Inferior parietal cortex (tissue), 1 donor: Measurements from ENCODE around the gene ULK1.

ENCODE experiments used
- DNase-seq: peaks from one replicate; pipeline ENCODE4 v3.0.0-alpha.2; 2016; ENCODE audit errors: extremely low spot score

The ULK1 gene

DNA sequence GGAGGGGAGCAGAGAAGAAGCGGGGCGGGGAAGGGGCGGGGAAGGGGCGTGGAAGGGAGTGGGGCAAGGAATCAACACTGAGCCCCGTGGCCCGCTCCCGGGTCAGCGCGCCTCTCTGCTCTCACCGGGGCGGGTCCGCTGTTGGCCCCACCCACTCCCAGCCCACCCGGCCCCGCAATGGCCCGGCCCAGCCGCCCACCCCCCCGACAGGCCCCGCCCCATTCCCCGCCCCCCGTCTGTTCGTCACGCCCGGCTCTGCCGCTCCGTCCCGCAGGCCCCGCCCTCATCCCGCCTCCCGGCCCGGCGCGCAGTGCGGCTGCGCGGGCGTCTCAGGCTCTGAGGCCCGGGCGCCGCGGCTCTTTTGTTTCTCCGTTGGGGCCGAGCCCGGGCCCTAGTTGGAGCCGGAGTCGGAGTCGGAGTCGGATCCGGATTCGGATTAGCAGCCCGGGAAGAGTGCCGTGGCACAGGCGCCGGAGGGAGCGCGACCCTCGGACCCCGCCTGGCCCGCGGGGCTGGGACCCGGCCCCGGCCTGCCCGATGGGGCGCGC, at the start of gene ULK1:
Gene ULK1, plus strand, starts transcription at position 310 of the 548 bp plus-strand sequence. CDS start 380 bp downstream, outside the sequence.
- peak; percentile 91 for DNase-seq

- no peak for DNase-seq
Measured at GRCh38 chr12:131844656-131845055, 49.8 kb upstream of the ULK1 start.

GRCh38 chr12:131845121-131845520, 49.3 kb upstream of the ULK1 start:
- no peak for DNase-seq

DNA sequence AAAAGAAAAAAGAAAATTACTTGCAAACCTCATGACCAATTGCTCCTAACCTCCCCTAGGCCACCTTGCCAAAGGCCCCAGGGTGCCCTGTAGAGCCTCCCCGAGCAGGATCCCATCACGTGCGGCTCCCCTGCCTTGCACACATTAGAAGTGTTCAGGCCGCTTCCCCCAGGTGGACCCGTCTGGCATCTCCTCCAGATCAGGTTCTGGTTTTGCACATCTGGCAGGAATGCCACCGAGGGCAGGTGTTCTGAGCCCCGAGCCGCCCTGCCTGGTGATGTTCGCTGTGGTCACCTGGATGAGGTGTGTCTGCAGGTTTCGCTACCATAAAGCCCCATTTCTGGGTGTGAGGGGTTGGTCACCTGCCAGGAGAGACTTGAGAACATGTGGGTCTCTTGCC, 47.0 kb upstream of the ULK1 start:
- DNase-seq, result no peak

DNA sequence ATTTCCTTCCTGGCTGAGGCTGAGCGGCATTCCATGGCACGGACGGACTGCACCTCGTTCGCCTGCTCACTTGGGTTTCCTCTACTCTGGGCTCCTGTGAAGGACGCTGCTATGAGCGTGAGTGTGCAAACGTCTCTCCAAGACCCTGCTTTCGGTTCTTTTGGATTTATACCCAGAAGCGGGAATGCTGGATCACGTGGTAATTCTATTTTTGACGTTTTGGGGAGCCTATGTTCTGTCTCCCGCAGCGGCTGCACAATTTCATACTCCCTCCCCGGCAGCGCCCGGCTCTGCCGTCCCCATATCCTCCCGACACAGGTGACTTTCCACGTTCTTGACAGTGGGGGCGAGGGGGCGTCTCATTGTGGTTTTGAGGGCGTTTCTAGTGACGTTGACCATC, 45.7 kb upstream of the ULK1 start:
- no peak for DNase-seq

- no peak for DNase-seq
Measured at GRCh38 chr12:131849700-131850553, 44.5 kb upstream of the ULK1 start.

DNA sequence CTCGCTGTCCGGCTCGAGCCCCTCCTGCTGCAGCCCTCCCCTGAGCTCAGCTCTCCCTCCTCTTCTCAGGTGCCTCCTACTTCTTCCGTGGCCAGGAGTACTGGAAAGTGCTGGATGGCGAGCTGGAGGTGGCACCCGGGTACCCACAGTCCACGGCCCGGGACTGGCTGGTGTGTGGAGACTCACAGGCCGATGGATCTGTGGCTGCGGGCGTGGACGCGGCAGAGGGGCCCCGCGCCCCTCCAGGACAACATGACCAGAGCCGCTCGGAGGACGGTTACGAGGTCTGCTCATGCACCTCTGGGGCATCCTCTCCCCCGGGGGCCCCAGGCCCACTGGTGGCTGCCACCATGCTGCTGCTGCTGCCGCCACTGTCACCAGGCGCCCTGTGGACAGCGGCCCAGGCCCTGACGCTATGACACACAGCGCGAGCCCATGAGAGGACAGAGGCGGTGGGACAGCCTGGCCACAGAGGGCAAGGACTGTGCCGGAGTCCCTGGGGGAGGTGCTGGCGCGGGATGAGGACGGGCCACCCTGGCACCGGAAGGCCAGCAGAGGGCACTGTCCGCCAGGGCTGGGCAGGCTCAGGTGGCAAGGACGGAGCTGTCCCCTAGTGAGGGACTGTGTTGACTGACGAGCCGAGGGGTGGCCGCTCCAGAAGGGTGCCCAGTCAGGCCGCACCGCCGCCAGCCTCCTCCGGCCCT, 43.4 kb upstream of the ULK1 start:
- no peak for DNase-seq

GRCh38 chr12:131851741-131852550, 42.5 kb upstream of the ULK1 start:
- DNase-seq, result no peak

DNA sequence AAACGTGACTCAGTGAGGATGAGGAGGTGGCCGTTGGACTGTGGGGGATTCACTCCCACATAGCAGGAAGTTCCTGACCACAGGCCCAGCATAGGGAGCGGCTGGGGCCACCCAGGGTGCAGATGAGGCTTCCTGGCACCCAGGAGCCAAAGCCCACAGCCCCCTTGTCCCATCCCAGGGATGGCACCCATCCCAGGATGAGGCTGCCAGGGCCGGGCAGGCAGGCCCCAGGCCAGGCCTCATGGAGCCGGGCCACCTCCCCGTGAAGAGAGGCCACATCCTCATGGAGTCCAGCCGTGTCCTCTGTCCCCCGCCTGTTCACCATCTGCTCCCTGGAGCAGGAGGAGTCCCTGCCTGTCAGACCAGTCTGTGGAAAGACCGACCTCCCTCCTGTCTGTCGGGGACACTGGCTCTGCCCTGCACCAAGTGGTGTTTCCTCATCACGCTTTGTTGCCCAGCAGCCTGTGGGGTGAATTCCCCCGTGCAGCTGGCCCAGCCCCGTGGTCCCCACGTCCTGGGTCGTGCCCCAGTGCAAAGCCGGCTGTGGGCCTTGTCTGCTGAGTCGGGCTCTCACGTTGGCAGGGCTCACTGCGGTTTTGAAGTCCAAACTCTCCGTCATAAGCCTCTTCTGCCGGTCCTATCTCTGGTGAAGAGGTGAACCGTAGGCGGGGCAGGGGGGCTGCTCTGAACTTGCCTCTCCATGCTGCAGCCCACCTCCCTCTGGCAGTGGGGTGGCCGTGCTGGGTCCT, 41.7 kb upstream of the ULK1 start:
- no peak for DNase-seq

DNA sequence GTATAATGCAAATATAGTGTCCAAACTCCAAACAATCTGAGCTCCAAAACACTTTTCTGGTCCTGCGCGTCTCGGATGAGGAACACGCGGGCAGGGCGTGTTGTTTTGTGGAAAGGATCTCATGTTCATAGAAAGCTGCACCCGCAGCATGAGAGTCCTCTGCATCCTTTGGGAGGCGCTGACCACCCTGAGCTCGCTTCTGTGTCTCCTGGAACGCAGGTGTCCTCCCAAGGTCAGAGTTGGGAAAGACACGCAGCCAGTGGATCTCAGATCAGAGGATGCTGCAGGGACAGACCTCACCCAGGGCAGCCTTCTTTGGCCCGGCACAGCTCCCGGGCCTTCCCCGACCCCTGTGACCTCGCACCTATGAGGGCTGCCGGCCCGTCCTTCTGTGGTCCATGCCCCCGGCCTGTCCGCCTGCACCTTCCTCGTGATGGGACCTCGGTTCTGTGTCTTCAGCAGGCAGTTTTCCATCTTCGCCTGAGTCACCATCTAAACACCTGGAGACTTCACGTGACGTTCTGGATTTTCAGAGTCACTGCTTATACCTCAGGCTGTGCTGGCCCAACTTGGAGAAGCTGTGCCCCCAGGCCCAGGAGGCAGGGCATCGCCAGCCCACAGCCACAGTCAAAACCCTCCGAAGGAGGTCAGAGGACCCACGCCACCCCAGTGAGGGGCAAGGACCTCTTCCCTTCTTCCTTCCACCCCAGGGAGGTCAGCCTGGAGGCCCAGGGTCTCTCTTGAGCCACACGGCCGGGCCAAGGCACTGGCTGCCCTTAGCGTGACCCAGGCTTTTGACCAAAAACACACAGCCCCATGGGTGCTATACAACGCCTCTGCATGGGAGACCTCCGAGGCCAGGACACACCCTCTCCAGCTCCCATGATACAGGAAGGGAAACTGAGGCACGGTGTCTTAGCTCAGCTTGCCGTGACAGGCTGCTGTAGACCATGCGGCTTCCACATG, 40.3 kb upstream of the ULK1 start:
- no peak for DNase-seq

DNA sequence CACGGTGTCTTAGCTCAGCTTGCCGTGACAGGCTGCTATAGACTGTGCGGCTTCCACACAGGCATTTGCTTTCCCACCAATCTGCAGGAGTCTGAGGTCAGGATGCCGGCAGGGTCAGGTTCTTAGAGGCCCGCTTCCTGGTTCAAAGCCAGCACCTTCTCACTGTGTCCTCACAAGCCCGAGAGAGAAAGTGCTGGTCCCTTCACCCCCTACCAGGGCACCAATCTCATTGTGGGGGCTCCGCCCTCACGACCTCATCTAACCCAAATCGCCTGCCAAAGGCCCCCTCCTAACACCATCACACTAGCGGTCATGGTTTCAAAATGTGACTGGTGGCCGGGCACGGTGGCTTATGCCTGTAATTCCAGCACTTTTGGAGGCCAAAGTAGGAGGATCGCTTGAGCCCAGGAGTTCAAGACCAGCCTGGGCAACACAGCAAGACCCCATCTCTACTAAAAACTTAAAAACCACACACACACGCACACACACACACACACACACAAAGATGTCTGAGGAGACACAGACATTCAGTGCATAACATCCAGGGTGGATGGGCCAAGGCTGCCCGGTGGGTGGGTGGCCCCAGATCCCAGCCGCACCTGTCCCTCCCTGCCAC, 39.5 kb upstream of the ULK1 start:
- no peak for DNase-seq

DNA sequence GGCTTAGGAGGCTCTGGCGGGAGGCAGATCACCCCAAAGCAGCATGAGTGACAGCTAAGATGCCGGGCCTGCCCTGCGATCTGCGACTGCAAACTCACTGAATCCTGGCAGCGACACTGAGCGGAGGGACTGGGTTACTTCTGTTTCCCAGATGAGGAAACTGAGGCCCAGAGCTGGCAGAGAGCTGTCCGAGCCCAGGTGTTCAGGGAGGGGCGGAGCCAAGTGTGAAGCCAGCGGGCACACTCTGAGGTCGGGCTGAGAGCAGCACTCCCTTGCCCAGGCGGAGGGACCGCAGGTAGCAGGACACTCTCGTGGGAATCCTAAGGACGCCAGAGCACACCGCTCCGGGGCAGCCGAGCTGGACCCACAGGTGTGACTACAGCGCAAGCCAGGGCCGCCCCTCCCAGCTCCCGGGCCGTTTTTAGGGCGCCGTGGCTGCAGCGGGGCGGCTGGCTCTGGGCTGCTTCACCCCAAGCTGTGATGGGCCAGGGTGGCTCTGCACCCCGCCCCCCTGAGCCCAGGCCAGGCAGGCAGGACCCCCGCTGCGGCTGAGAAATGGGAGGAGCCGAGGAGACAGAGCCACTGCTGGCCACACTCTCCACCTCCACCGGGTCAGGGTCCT, 38.8 kb upstream of the ULK1 start:
- DNase-seq, result no peak

- no peak for DNase-seq
Measured at GRCh38 chr12:131856366-131857097, 37.9 kb upstream of the ULK1 start.

DNA sequence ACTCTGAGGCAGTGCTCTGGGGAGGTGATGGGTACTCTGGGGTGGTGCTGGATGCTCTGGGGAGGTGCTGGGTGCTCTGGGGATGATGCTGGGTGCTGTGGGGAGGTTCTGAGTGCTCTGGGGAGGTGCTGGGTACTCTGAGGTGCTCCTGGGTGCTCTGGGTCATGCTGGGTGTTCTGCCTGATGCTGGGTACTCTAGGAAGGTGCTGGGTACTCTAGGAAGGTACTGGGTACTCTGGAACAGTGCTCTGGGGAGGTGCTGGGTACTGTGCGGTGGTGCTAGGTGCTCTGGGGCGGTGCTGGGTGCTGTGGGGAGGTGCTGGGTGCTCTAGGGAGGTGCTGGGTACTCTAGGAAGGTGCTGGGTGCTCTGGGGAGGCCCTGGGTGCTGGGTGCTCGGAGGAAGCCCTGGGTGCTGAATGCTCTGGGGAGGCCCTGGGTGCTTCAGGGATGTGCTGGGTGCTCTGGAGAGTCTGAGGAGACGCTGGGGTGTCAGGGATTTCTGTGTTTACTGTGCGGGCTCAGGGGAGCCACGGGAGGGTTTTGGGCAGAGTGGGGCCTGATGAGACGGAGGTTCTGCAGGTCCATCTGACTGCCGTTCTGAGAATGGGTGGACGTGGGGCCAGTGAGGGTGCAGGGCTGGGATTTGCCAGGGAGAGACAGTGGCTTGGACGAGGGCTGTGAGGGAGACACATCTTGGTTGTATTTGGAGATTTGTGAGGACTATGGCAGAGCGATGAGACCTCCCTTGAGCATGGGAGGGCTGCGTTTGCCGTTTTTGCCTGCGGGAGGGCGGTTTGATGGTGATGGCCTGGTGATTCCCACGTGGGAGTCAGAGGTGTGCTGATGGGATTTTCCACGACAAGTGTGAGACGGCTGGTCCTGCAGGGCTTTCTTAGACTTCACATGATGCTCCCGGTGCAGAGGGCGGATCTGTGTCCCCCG, 36.2 kb upstream of the ULK1 start:
- no peak for DNase-seq

DNA sequence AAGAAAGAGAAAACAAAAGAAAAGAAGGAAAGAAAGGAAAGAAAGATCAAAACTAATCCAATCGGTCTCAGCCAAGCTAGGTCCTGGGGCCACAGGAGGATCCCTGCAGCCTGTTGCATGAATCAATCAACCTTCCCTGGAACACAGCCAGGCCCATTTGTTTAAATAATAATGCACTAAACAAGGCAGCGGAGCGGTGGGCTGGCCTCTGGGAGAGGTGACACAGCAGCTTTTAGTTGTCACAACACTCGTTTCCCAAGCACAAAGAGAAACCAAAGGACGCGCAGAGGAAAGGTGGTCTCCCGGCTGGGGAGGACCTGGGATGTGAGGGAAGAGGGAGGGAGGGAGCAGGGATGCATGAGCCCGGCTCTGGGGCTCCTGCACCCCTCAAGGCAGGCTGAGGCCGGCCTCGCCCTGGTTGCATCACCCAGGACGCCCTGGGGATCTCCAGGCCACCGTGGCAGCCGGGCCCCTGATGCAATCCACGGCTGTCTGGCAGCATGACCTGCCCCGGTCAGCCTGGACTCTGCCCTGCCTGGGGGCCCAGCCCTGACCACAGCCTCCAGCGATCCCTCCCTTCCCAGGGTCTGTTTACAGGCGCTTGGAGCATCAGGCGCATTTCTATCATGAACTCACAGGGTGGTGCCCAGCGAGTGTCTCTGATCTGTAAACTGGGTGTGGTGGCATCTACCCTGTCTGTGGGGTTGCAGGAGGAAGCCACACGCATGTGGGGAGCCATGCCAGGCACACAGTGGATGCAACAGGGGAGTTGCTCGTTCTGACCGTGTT, 33.8 kb upstream of the ULK1 start:
- no peak for DNase-seq

DNA sequence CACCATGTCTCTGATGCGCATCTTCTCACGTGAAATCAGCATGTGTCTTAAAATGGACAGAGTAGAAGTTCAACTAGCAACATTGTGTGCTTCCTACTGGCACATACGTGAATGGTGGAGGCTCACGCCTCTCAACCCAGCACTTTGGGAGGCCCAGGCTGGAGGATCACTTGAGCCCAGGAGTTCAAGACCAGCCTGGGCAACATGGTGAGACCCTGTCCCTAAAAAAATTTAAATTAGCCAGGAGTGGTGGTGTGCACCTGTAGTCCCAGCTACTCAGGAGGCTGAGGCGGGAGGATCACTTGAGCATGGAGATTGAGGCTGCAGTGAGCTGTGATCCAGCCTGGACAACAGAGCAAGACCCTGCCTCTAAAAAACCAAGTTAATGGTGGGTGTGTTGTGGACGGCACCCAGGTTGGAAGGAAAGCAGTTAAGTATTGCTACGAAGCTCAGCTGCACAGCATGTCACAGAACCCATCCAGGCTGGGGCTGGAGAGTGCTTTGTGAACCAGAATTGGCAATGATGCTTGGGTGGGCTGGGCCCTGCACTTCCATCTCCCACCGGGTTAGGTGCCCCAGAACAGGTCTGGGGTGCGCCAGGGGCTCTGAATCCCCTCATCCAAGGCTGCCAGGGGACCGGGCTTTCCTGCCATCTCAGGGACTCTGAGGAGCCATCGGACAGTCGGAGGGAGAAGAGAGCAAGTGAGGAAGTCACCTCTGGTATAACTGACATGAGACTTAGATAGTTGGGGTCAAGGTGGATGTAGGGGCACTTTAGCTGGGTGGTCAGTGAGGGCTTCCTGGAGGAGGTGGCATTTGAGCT, 33.0 kb upstream of the ULK1 start:
- no peak for DNase-seq
